HG02798 (cell line): Measurements from ENCODE around the gene AGBL5.
A peak's percentile ranks its signal among the peaks of the same experiment; 100 is the strongest.
"Not testable (repeated sequence)": the region's sequence is repeated elsewhere in the genome, so short reads cannot be mapped to it uniquely, and the experiment has no call there.

ENCODE experiments used
- ATAC-seq: cut with Tn5 transposase; IDR thresholded peaks from one replicate; pipeline ENCODE4 v1.9.1; 2021; ENCODE audit warnings: mild to moderate bottlenecking; ENCODE audit not compliant: unreplicated experiment, poor library complexity

The AGBL5 gene

DNA sequence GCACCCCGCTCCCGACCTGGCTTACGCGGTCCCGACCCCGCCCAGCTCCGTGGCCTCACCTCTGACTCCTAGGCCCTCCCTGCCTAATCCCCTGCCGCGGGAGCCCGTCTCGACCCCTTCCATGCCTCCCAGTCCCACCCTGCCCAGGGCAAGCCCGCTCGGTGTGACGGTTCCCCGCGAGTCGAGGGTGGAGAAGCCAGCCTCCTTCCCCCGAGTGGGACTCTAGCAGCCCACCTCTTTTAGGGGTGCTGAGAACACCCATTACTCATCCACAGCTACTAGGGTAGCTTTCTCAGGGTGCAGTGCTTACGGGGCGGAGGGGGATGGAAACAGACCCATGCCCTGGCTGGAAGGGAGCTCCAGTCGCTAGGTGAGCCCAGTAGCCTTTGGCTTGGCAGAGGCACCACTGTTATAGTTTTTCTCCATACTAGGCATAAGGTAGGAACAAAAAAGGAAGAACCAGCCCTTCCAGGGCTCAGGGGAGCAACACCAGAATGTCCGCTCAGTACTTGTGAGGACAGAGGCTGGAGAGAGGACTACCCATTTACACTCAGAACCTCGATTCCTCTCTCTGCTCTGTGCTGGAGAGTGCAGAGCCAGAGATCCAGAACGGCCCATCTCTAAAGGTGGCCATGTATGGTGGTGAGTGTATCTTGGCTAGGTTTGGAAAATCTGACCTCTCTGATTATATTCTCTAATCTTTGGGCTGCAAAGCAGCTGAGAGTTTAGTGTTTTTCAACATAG is 606 bp downstream of the AGBL5 start:
- no peak for ATAC-seq

DNA sequence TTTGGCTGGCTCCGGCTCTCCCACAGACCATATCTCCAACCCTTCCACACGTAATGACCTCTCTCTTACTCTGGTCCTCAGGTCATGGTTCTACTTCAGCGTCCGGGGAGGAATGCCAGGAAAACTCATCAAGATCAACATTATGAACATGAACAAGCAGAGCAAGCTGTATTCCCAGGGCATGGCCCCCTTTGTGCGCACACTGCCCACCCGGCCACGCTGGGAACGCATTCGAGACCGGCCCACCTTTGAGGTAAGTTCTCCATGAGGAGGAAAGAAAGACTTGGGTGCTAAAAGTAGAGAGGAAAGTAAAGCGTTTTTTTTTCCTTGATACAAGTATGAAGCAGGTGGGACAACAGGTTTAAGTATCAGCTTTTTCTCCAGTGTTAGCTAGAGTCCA is 1.9 kb downstream of the AGBL5 start:
- no peak for ATAC-seq

DNA sequence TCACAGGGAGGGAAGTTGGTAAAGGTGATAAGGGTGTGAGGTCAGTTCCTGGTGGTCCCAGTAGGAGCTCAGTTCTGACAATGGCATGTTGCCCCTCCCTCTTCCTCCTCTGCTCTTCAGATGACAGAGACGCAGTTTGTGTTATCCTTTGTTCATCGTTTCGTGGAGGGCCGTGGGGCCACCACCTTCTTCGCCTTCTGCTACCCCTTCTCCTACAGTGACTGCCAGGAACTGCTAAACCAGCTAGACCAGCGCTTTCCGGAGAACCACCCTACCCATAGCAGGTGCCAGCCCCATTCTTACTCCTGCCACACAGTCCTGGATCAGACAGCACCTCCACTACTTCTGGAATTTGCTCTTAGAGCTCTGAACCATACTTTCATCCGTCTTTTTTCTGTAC is 2.3 kb downstream of the AGBL5 start:
- ATAC-seq: no peak

DNA sequence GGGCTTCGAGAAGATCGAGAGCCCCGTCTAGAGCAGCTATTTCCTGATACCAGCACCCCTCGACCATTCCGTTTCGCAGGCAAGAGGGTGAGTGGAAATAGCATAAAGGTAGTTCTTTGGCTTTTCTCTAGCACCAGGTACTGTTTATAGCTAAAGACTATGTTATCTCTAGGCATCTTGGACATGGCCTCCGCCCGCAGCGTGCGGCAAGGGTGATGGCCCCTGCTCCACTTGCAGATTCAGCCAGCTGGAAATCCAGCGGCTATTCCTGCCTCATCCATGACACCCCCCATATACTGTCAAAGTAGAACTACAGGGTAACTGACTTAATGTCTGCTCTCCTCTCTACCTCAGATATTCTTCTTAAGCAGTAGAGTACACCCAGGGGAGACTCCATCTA is 3.3 kb downstream of the AGBL5 start:
- ATAC-seq: no peak

DNA sequence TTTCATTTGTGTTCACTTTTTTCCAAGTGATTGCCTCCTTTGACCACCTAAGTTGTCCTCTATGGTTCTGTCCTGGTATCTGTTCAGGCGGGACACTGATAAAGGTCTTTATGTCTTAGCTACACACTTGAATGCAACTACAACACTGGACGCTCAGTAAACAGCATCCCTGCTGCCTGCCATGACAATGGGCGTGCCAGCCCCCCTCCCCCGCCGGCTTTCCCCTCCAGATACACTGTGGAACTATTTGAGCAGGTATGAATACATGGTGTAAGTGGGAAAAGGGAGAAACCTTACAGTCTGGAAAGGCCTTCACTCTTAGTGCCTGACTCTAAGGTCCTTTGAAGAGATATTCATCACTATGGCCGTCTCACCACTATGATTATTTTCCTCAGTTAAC is 5.7 kb downstream of the AGBL5 start:
- no peak for ATAC-seq

DNA sequence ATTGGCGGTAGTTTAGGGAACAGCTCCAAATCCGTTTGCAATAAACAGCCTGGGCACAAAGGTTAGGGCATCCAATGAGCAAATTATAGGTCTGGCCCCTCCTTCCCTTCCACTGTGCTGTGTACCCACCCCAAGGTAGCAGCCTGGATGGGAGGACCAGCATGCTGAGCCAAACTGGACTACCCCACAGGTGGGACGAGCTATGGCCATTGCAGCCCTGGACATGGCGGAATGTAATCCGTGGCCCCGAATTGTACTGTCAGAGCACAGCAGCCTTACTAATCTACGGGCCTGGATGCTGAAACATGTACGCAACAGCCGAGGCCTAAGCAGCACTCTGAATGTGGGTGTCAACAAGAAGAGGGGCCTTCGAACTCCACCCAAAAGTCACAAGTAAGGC is 6.7 kb downstream of the AGBL5 start:
- no peak for ATAC-seq

DNA sequence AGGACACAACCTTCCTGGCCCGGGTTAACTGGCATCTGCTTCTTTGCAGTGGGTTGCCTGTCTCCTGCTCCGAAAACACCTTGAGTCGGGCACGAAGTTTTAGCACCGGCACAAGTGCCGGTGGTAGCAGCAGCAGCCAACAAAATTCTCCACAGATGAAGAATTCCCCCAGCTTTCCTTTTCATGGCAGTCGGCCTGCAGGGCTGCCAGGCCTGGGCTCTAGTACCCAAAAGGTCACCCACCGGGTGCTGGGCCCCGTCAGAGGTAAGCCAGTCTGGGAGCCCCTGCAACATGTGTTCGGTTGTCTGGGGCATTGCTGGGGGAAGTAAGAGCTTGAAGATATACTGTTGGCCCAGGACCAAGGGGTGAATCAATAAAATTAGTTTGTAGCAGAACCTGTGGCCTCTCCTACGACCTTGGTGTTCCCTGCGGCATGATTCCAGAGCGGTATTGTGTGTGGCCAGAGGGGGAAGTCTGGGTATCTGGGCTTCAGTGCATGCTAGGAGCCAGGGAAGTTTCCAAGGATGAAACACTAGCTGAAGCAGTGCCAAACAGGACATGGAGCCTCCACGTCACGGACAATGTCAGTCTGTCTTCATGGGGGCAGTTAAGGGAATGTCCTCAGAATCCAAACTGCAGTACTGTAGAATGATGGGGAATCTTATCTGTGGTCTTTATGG is 7.8 kb downstream of the AGBL5 start:
- ATAC-seq: no peak

DNA sequence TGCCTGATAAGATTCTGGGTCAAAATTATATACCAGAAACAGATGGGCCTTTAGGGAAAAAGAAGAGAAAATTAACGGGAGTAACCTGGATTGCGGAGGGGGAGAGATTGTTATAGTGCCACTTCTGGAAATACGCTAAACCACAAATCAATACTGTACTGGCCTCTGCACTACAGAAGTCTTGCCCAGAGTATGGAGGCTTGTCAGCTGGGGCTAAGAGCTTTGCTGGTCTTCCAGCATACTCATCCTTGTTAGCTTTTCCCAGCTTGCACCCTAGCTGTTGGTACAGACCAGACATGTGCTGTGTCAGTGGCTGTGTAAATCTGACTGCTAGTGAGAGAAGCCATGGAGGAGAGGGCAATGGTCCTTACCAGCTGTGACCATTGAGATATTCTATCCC is 8.9 kb downstream of the AGBL5 start:
- ATAC-seq: no peak

DNA sequence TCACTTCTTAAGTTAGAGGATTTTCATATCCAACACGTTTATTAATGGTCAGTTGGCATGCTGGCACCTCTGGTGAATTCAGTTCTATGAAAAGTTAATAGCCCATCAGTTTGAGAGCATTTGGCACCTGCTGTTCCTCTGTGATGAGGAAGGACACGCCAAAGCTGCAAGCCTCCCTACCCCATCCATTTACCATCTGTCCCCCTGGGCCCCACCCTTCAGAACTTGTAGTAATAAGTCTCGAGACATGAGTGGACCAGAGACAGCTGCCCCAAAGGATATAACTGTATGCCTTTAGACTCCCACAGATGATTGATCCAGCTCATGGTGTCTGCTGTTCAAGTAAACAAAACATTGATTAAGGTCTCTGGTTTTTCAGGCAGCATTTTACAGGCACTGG is 13.7 kb downstream of the AGBL5 start:
- ATAC-seq: no peak

DNA sequence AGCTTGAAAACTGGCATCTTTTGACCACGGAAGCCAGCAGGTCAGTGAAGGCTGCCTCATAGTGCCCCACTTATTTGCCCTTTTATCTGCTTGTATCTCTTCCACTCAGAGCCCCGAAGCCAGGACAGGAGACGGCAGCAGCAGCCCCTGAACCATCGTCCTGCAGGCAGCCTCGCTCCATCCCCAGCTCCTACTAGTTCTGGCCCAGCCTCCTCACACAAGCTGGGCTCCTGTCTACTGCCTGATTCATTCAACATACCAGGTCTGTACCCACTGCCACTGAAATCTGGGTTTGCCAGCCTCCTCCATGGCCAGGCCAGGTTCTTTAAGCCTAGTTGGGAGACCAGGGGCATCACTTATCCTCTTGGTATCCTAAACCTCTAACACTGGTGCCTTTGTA is 15.9 kb downstream of the AGBL5 start:
- ATAC-seq: no peak

DNA sequence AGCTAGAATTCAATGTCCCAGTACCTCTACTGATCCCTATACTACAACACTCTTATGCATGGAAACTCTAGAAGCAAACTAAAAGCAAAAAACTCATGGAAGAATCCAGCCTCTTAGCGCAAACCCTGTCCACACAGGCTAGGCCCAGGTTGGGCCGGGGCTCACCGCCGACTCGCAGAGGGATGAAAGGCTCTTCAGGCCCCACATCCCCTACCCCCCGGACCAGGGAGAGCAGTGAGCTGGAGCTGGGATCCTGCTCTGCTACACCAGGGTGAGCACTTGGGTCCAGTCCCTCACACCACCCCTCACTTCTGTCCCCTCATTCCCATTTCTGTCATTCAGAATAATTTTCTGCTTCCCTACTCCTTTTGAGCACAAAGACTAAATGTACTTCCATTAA is 18.0 kb downstream of the AGBL5 start:
- ATAC-seq: no peak

DNA sequence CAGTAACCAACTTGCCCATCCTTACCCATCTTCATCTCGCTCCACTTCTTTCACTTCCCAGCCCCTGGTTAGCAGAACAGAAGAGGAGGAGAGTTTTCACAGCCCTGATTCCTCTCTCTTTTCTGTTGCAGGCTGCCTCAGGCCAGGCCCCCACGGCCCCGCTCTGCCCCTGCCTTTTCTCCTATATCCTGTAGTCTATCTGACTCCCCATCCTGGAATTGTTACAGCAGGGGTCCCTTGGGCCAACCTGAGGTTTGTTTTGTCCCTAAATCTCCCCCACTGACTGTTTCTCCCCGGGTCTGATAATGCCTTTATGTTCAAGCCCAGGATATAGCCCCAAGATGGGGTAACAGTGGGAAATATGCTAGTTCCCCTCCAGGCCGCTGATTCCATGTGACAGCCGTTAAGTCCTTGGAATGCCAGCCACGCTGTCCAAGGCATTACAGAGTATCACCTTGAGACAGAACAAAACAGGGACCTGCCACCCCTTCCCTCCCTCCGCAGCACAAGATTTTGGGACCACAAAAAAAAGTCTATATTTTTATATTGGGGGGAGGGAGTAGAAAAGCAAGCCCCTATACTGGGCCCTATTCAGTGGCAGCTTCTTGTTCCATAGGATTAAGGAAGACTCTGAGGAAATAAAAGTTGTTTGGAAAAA is 18.6 kb downstream of the AGBL5 start:
- ATAC-seq: no peak

DNA sequence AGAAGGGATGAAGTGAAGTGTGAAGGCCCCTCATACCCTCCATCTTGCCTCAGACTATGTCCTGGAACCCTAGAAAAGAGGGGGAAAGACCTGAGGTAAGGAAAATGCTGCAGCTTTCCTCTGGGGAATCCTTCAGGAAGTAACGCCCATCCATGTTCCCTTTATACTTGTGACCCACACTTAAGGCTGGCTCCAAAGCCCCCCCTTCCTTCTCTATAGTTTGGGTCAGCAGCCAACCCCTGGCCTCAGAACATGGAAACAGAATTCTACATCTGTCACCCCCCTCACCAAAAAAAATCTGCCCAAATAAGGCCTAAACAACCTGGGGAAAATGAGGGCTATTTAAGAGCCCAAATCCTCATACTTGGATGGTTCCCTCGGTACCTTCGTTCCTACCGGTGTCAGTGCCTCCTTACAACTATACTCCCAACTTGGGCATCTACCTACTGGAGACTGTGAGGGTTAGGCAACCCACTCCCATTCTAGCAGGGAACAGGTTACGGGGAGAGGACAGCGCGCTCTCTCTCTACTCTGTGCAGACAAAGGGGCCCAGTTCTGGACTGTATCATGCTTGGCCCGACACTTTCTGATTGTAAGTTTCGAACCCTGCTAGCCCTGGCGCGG is 19.3 kb downstream of the AGBL5 start:
- no peak for ATAC-seq

DNA sequence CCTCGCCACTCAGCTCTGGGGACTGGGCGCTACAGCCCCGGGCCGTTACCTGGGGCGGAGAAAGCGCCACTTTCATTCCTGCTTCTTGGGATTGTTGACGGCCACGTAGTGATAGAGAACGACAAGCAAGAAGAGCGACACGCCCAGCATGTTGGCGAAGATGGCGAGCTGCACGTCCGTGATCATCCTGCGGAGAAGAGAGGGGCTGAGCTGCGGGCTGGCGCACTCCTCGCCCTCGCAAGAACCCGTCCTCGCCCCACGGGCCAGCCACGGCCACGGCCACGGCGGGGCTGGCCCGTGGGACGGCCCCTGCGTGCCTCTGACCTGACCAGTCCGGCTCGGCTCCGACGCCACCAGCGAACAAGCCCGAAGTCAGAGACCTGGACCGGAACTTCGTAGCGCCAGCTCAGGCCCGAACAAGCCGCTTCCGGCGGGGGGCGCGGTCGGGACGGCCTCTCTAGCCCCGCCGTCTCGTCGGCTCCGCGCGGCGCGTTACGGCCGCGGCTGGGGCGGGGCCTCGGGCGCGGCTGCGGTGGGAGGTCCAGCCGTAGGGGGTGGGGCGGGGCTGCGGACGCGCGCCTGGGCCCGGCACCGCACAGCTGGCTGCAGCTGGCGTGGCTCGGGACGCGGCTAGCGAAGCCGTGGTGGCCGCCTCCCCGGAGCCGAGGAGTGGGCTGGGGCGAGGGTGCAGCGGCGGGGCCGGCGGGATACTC is 20.0 kb downstream of the AGBL5 start, which contains the start of gene OST4:
Gene OST4 (minus strand): TSS at position 378 of the 713 bp plus-strand sequence.
- peak; percentile 93 for ATAC-seq

DNA sequence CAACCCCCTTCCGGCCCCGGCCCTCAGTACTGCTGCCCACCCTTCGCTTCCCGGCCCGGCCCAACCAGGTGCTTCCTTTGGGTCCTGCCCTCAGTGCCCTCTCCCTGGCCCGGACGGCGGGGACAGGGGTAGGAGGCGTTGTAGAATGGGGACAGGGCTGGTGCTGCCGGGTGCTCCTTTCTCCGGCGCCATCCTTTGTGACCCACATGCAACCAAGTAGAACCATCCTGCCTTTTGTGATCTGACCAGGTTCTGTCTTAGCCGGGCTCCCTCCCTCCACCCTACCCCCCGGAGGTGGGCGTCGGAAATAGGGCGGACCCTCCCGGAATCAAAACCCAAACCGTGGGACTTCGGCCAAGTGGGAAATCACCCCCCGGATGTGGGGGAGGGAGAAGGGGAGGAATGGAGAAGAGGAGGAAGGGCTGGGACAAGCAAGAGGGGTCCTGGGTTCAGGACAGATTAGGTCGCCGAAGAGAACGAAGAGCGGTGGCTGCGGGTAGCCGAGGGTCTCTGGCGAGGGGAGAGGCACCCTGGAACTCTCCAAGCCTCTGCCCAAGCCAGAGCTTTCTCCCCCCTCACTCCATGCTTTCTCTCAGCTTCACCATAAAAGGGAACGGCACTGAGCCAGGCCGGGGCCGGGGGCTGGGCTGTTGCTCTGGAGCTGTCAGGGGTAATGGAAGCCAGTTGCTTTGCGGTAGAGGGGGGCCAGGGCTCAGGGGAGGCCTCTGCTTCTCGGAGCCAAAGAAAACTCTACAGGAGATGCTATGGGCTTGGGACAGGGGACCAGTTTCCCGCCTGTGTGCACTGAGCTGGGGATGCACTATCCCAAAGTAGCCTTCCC is 20.7 kb downstream of the AGBL5 start:
- ATAC-seq: no peak

DNA sequence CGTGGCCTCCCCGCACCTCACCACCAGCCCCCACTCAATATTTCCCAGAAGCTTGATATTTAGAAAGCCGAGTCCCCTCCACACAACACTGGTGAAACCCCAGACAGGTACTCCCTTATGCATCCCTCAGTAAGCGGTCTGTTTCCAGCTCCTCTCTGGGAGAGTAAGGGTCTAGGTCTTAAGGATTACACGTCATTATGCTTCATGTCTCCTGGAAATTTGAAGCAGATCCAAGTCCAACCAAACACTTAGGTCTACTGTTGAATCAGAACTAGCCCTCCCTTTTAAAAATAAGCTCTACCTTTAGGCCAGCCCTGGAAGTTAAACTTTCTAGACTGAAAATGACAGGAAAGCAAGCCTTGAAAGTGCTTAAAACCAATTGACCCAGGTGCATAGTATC is 21.5 kb downstream of the AGBL5 start:
- no peak for ATAC-seq

DNA sequence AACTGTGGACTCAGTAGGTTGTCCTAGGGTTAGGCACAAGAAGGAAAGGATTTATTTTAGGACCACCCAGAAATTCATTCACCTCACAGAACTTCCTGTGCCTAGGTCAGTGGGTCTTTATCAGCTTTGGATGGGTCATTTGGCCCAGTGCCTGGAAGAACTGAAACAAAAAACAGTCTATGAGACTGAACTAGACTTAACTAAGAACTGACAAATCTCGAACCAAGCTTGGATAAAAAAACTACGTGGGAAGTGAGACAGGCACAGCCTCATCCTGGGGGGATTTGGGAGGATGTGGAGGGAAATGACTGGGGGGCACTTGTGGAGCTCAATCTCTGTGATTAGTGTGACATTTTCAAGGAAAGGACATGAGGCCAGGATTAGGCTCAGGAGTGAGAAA is 22.3 kb downstream of the AGBL5 start:
- no peak for ATAC-seq

DNA sequence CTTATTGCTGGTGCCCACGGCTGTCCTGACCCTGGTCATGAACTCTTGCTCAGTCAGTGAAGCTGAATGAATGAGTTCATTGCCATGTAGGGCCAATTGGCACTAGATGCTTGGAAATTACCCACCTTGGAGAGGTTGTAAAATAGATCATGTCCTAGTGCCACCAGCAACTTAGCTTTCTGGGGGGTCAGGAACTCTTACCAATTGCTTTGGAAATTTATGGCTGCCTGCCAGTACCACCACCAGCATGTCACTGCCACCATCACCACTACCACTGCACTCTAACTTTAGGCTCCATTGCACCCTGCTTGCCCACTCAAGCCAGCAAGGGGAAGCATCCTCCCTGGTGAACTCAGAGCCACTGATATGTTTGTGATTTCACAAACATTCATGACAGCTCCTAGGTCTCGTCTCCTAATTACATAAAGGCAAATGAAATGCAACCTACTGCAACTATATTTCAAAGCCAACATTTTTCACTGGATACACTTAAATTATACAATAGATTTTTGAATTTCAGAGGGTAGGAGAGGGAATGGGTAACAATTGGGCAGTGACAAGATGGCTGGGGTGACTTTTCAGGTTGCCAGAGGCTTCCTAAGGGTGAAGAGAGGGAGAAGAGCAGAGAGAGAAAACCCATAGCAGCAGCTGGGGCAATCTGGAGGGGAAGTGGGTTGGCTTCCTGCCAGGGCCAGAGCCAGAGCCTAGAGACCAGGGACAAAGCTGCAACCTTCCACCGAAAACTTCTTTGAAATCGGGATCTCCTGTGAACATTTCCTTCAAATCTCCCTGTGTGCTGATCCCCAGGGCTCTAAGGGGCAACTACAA is 23.5 kb downstream of the AGBL5 start:
- ATAC-seq: no peak

DNA sequence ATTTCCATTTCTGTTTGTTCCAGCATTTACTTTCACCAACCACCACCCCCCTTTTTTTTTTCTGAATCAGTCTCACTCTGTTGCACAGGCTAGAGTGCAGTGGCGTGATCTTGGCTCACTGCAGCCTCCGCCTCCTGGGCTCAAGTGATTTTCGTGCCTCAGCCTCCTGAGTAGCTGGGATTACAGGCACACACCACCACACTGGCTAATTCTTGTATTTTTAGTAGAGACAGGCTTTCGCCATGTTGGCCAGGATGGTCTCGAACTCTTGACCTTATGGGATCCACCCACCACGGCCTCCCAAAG is 24.1 kb downstream of the AGBL5 start:
- ATAC-seq: not testable (repeated sequence)
